ENCODE data around the gene MAGEE2.
A peak's percentile ranks its signal among the peaks of the same experiment; 100 is the strongest.
"Not testable (repeated sequence)": the region's sequence is repeated elsewhere in the genome, so short reads cannot be mapped to it uniquely, and the experiment has no call there.

Gene MAGEE2, protein sequence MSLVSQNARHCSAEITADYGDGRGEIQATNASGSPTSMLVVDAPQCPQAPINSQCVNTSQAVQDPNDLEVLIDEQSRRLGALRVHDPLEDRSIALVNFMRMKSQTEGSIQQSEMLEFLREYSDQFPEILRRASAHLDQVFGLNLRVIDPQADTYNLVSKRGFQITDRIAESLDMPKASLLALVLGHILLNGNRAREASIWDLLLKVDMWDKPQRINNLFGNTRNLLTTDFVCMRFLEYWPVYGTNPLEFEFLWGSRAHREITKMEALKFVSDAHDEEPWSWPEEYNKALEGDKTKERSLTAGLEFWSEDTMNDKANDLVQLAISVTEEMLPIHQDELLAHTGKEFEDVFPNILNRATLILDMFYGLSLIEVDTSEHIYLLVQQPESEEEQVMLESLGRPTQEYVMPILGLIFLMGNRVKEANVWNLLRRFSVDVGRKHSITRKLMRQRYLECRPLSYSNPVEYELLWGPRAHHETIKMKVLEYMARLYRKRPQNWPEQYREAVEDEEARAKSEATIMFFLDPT

DNA sequence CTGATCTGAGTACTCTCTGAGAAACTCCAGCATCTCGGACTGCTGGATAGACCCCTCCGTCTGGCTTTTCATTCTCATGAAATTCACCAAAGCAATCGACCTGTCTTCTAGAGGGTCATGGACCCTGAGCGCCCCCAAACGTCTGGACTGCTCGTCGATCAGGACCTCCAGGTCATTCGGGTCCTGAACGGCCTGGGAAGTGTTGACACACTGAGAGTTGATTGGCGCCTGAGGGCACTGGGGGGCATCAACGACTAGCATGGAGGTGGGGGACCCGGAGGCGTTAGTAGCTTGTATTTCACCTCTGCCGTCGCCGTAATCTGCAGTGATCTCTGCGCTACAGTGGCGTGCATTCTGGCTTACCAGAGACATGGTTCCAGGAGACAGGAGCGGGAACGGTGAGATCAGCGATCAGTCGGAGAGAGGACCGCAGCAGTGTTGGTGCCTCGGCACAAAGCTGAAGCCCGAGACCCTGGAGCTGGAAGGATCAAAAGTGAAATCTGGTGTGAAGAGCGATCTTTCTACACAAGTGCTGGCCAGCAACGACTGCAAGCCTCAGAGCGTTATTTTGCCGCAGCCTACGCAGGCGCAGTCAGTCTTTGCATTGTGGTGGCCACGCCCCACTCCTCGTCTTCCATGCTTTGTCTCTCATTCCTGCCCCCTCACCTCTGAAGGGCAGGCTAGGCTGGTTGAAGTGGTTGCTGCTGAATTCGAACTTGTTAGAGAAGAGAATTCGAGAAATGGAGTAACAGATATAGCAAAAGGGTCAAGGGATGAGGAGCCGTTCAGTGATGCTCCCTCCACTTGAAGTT lies at the start of gene MAGEE2:
Gene MAGEE2, minus strand, starts transcription at position 575 of the 812 bp plus-strand sequence. Its CDS starts 203 bp downstream, at position 372.
- no peak for DNase-seq
- in situ Hi-C loops (cut with MboI; ENCODE audit: low pct_unique_long_range_greater_than_20kb, low sequenced_read_pairs): no loop called here

DNA sequence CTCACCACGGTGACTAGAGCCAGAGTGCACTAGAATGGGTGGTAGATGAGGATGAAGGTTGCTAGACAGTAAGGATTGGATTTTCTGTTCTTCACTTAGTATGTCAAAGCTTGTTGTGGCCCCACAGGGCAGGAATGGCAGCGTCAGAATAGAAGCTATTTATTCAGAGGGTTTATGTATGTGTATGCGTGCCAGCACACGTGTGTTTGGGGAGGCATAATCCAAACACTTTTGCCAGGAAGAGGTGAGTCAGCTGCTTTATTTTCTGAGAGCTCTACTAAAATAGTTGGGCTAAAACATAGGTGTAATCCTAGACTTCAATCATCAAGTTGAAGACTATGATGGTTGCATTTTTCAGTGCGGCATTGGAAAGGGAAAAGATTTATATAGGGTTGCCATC lies 1.2 kb upstream of the MAGEE2 start:
- in situ Hi-C loops (cut with MboI; ENCODE audit: low pct_unique_long_range_greater_than_20kb, low sequenced_read_pairs): no loop called here

DNA sequence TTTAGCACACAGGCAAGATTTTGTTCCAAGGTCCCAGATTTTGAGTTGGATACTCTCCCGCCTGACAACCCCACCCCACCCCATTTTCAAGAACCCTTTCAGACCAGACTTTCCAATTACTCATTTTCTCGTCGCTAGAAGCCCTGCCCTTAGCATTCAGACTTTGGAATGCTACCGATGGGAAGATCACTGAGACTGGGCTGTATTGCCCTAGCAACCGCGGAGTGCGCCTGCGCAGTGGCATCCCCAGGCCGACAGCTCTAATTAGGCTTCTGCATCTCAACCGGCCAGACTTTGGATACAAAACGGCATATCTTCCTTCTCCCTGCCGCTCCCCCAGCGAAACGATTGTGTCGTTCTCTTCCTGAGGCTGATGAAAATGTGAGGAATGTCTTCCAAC lies 3.4 kb downstream of the MAGEE2 start:
- in situ Hi-C loops (cut with MboI; ENCODE audit: low pct_unique_long_range_greater_than_20kb, low sequenced_read_pairs): no loop called here
- DNase-seq: no peak

More for the DNA sequence above, 1.2 kb upstream of the MAGEE2 start:
- no peak for DNase-seq

DNA sequence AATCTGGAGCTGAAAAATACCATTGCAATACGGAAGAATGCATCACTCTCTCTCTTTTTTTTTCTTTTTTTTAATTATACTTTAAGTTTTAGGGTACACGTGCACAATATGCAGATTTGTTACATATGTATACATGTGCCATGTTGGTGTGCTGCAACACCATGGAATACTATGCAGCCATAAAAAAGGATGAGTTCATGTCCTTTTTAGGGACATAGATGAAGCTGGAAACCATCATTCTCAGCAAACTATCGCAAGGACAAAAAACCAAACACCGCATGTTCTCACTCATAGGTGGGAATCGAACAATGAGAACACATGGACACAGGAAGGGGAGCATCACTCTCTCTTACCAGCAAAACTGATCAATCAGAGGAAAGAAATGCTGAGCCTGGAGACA lies 17.0 kb downstream of the MAGEE2 start:
- DNase-seq; in situ Hi-C loops (cut with MboI; ENCODE audit: low pct_unique_long_range_greater_than_20kb, low sequenced_read_pairs): not testable (repeated sequence)

DNA sequence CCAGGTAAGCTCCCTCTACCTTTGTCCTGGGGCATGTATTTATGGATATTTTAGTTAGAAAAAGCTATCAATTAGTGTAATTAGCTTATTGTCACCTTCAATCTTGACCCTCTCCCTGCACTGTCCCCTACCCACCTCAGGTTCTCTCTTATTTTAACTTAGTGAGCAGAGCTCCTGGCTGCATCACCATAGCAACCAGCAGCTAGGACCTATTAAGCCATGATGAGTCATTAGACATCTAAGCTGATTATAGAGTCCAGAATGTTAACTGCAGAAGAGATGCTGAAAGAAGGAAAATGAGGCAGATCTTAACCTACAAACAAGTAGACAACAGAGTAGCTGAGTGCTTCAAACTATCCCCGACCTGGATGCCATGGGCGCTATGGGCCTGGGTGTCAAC lies 36.6 kb downstream of the MAGEE2 start:
- in situ Hi-C loops (cut with MboI; ENCODE audit: low pct_unique_long_range_greater_than_20kb, low sequenced_read_pairs): no loop called here
- no peak for DNase-seq

DNA sequence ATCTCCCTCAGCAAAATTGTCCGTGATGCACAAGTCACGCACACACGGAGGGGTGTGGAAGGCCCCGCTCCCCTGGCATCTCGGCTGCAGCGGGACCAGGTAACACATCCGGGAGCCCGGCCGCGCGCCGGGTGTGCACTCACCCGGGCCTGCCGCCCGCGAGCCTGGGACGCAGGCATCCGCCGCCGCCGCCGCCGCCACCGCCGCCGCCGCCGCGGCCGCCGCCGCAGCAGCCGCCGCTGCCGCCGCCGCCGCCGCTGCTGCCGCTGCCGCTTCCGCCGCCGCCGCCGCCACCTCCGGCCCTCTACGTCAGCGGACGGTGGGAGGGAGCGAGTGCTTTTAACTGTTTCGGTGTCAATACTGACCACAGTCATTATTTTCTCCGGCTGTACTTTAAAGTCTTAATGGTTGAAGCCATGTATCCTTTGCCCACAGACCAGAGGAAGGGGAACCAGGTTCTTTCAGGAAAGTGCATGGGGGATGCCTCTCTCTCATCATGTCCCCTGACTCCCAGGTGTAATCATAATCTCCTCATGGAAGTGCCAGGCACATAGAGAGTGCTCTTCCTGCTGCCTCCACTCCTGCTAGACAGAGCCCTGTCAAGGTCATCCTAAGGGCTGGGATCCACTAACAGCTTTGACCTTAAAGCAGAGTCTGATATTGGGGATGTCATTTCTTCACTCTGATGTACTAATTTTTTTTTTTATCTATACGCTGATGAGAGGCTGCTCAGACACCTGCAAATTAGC lies 38.0 kb downstream of the MAGEE2 start:
- DNase-seq: peak; percentile 54
- in situ Hi-C loops (cut with MboI; ENCODE audit: low pct_unique_long_range_greater_than_20kb, low sequenced_read_pairs): no loop called here
